Right atrium auricular region (tissue), 2 donors: Measurements from ENCODE around the gene MCM3AP. TPM values are rescaled to one million over a fixed set of nuclear protein-coding genes. Genes with fewer than 3 reads are reported as not detected.
"Not testable (repeated sequence)": the region's sequence is repeated elsewhere in the genome, so short reads cannot be mapped to it uniquely, and the experiment has no call there.

Experiments used
- DNase-seq: peaks from one replicate; pipeline ENCODE4 v3.0.0-alpha.2; 2019; ENCODE audit warnings: low spot score
- H3K27ac ChIP-seq, 2 donors: fragments of 200-600 bp; sonication (generic); 1 replicate in 1 of 2; 2 replicates in 1 of 2; pipeline ENCODE4 v1.5.1; 2016 to 2019
- H3K27me3 ChIP-seq, 2 donors: fragments of 200-600 bp; sonication (generic); one replicate each; pipeline versions ENCODE4 v1.5.1 to v1.6.0; 2017 to 2019
- H3K36me3 ChIP-seq: fragments of 200-600 bp; sonication (generic); one replicate; pipeline ENCODE4 v1.5.1; 2016
- H3K4me1 ChIP-seq, 2 donors: fragments of 200-600 bp; sonication (generic); one replicate each; pipeline versions ENCODE4 v1.5.1 to v1.6.0; 2017 to 2019
- H3K4me3 ChIP-seq, 2 donors: fragments of 200-600 bp; sonication (generic); 1 replicate in 1 of 2; 2 replicates in 1 of 2; pipeline ENCODE4 v1.5.1; 2017 to 2019; ENCODE audit warnings: mild to moderate bottlenecking in 1 of 2, moderate library complexity in 1 of 2
- H3K9me3 ChIP-seq, 2 donors: fragments of 200-600 bp; sonication (generic); one replicate each; pipeline ENCODE4 v1.5.1; 2019
- total RNA-seq, 2 donors: library from RNA; depleted of rRNA; stranded (reverse); fragments of >200 nt; gene quantifications; one replicate each; pipeline ENCODE4 v1.1.0, GENCODE V29; 2016
- TF ChIP-seq, protein P1 (sequence below), 2 donors: fragments of 200-600 bp; sonication (generic); IDR thresholded peaks; one replicate each; pipeline ENCODE4 v1.5.1; 2019; ENCODE audit warnings: antibody characterized with exemption in 2 of 2

Gene MCM3AP
- total RNA-seq, 2 donors from 2014 or later: 35.7 to 45.4 TPM

DNA sequence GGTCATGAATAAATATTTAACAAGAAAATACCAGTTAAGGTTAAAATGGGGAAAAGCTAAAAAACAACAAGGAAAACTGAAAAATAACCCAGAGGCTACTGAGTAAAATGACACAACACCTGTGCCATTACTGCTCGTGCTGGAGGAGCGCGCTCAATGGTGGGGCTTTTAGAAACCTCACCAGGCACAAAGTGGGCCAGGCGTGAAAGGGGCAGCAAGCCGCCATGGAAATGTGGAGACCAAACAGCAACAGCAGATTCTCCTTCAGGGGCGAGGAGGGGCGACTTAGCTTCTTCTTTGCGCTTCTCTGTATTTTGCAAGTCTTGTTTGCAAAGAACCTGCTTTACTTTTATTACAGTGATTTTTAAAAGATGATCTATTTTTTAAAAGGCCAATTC is 82.2 kb downstream of the MCM3AP start:
- TF ChIP-seq, protein P1, sequence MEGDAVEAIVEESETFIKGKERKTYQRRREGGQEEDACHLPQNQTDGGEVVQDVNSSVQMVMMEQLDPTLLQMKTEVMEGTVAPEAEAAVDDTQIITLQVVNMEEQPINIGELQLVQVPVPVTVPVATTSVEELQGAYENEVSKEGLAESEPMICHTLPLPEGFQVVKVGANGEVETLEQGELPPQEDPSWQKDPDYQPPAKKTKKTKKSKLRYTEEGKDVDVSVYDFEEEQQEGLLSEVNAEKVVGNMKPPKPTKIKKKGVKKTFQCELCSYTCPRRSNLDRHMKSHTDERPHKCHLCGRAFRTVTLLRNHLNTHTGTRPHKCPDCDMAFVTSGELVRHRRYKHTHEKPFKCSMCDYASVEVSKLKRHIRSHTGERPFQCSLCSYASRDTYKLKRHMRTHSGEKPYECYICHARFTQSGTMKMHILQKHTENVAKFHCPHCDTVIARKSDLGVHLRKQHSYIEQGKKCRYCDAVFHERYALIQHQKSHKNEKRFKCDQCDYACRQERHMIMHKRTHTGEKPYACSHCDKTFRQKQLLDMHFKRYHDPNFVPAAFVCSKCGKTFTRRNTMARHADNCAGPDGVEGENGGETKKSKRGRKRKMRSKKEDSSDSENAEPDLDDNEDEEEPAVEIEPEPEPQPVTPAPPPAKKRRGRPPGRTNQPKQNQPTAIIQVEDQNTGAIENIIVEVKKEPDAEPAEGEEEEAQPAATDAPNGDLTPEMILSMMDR (IDR thresholded peaks at IDR 0.05): no peak
- no peaks in the 10 kb centered on the region for H3K27me3 ChIP-seq
- H3K4me3 ChIP-seq: no peak overlapping the region
- no peaks in the 10 kb centered on the region for H3K9me3 ChIP-seq
- no peaks in the 10 kb centered on the region for H3K4me1 ChIP-seq
- no peak for DNase-seq
- peak overlapping the region in 1 of 2 donors; percentile 27 for H3K27ac ChIP-seq
- peaks cover 60% of the 10 kb centered on the region for H3K36me3 ChIP-seq

DNA sequence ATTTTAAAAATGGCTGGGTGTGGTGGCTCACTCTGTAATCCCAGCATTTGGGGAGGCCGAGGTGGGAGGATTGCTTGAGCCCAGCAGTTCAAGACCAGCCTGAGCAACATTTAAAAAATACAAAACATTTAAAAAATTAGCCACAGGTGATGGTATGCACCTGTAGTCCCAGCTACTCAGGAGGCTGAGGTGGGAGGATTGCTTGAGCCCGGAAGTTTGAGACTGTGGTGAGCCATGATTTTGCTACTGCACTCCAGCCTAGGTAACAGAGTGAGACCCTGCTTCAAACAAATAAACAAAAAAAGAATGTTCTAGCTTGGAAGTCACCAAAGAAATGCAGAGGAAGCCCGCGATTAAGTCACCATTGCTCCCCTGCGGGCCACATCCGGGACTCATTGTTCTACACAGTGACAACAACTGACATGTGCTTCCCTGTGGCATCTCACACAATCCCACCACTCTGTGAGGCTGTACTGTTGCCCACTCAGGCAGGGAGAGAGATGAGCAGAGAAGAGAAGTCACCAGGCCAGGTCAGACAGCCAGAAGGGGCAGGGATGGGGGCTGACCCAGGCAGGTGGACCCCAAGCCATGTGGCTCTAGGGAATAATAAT is 82.7 kb downstream of the MCM3AP start:
- Histone ChIP-seq H3K4me1 (no peaks in the 10 kb centered on the region), H3K27ac (peak overlapping the region in 1 of 2 donors; percentile 31), H3K9me3 (no peaks in the 10 kb centered on the region), H3K4me3 (no peak overlapping the region), H3K36me3 (peaks cover 61% of the 10 kb centered on the region), H3K27me3 (no peaks in the 10 kb centered on the region)
- TF ChIP-seq, protein P1 (IDR thresholded peaks at IDR 0.05): no peak
- DNase-seq: no peak

DNA sequence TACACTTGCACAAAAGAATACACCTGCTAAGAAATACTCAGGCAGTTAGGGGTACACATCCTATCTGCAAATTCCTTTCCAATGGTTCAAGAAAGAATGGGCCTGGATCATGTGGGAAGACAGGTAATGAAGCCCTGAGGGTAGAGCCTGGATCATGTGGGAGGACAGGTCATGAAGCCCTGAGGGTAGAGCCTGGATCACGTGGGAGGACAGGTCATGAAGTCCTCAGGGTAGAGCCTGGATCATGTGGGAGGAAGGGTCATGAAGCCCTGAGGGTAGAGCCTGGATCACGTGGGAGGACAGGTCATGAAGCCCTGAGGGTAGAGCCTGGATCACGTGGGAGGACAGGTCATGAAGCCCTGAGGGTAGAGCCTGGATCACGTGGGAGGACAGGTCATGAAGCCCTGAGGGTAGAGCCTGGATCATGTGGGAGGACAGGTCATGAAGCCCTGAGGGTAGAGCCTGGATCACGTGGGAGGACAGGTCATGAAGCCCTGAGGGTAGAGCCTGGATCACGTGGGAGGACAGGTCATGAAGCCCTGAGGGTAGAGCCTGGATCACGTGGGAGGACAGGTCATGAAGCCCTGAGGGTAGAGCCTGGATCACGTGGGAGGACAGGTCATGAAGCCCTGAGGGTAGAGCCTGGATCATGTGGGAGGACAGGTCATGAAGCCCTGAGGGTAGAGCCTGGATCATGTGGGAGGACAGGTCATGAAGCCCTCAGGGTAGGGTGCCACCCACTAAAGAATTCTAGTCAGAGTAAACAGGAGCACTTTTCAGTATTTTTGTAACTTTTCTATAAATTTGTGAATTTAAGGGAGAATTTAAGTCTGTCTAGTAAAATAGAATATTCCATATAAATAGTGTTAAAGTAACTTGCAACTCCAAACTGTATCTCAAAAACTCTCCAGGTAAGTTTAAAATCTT is 84.3 kb downstream of the MCM3AP start:
- not testable (repeated sequence) for H3K27me3 ChIP-seq, DNase-seq, H3K9me3 ChIP-seq, H3K4me1 ChIP-seq, H3K4me3 ChIP-seq, H3K27ac ChIP-seq
- H3K36me3 ChIP-seq: peaks cover 61% of the 10 kb centered on the region

DNA sequence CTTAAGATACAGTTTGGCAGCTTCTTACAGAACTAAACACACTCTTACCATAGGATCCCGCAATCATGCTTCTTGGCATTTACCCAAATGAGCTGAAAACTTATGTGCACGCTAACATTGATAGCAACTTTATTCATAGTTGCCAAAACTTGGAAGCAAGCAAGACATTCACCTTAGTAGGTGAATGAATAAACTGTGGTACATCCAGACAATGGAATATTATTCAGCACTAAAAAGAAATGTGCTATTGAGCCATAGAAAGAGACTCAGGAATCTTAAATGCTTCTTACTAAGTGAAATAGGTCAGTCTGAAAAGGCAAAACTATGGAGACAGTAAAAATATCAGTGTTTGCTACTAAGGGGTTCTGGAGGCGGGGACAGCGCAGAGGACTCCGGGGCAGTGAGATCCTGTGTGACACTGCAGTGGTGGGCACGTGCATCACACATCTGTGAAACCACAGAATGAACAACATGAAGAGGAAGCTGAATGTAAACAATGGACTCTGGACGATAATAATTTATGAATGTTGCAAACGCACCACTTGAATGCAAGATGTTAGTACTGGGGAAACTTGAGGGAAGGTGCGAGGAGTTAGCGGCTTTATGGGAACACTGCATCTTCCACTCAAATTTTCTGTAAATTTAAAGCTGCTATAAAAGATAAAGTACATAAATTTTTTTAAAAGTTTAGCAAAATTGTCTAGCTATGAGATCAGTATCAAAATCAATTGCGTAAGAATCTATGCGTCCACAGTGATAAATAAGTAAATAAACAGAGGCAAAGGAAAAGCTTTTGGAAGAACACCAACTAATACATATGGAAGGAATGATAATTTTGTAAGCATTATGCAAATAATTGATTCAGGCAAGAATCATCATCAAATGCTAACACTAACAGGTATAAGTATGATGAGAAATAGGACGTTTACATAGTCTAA is 85.7 kb downstream of the MCM3AP start:
- Histone ChIP-seq H3K36me3 (peaks cover 61% of the 10 kb centered on the region), H3K4me1 (no peaks in the 10 kb centered on the region), H3K9me3 (no peaks in the 10 kb centered on the region), H3K27ac (no peak overlapping the region), H3K27me3 (no peaks in the 10 kb centered on the region), H3K4me3 (no peak overlapping the region)
- DNase-seq: no peak
- TF ChIP-seq, protein P1 (IDR thresholded peaks at IDR 0.05): no peak

DNA sequence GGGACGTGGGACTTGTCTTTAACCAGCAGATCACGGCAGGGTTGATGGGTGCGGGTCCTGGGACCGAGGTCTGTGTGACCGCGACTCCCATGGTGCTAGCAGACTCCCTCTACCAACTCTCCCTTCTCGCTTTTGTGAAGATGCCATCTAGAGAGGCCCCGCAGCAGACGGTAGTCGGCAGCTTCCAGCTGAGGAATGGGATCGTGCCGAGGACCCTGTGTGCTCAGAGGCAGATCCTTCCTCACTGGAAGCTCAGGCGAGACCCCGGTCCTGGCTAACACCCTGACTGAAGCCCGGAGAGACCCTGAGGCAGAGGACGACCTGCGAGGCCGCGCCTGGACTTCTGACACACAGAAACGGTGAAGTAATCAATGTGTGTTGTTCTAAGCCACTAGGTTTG is 88.7 kb downstream of the MCM3AP start:
- TF ChIP-seq, protein P1 (IDR thresholded peaks at IDR 0.05): no peak
- no peak for DNase-seq
- H3K4me3 ChIP-seq: no peak overlapping the region
- no peak overlapping the region for H3K27ac ChIP-seq
- no peaks in the 10 kb centered on the region for H3K4me1 ChIP-seq
- H3K27me3 ChIP-seq: no peaks in the 10 kb centered on the region
- H3K36me3 ChIP-seq: peaks cover 68% of the 10 kb centered on the region
- no peaks in the 10 kb centered on the region for H3K9me3 ChIP-seq
